LNCaP clone FGC (cell line): ENCODE data around the gene SCART1.
"Not testable (repeated sequence)": the region's sequence is repeated elsewhere in the genome, so short reads cannot be mapped to it uniquely, and the experiment has no call there.

Experiments
- DNase-seq: peaks from one replicate; pipeline ENCODE4 v3.0.0-alpha.2; 2011; ENCODE audit warnings: low read depth
- H3K4me3 ChIP-seq: 2 replicates; pipeline ENCODE4 v1.5.1; 2011; ENCODE audit warnings: mild to moderate bottlenecking, low read depth, low read length, control low read depth
- TF ChIP-seq, protein P1 (sequence below): IDR thresholded peaks from 2 replicates; pipeline ENCODE4 v1.5.1; 2012; ENCODE audit warnings: mild to moderate bottlenecking; ENCODE audit not compliant: control insufficient read depth, insufficient read depth; ENCODE audit errors: extremely low read depth

SCART1 gene

DNA sequence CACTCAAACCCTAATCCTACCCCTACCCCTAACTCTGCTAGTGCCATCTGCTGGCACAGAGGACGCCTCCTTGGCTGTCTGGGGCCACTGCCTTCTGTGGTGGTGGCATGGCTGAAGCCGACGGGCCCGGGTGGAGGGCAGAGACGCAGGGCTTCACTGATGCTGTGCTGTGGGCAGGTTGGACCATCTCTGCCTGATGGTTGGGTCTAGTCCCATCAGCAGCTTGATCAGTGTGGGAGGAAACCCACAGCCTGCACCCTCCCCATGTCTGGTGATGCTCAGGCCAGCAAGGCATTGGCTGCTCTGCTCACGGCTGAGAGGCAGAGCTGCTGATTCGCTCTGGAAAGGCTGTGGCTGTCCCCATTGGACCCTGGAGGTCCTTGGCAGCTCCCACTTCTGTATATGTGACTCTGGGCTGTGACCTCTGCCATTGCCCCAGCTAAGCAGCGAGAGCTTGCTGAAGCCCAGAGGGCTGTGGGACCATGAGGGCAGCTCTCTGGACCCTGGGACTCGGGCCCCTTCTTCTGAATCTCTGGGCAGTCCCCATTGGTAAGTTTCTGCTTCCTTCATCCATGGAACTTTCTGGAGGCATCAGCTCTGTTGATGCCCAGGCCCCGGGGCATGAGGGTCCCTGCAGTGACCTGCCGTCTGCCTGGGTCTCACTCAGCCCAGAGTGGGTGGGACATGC, at the start of gene SCART1:
TSS of gene SCART1 (plus strand) at position 430 of the 688 bp plus-strand sequence. CDS start at position 483, 53 bp downstream.
- DNase-seq, result no peak
- no peak within 1 kb of the TSS for H3K4me3 ChIP-seq
- TF ChIP-seq, protein P1, sequence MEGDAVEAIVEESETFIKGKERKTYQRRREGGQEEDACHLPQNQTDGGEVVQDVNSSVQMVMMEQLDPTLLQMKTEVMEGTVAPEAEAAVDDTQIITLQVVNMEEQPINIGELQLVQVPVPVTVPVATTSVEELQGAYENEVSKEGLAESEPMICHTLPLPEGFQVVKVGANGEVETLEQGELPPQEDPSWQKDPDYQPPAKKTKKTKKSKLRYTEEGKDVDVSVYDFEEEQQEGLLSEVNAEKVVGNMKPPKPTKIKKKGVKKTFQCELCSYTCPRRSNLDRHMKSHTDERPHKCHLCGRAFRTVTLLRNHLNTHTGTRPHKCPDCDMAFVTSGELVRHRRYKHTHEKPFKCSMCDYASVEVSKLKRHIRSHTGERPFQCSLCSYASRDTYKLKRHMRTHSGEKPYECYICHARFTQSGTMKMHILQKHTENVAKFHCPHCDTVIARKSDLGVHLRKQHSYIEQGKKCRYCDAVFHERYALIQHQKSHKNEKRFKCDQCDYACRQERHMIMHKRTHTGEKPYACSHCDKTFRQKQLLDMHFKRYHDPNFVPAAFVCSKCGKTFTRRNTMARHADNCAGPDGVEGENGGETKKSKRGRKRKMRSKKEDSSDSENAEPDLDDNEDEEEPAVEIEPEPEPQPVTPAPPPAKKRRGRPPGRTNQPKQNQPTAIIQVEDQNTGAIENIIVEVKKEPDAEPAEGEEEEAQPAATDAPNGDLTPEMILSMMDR, result no peak

DNA sequence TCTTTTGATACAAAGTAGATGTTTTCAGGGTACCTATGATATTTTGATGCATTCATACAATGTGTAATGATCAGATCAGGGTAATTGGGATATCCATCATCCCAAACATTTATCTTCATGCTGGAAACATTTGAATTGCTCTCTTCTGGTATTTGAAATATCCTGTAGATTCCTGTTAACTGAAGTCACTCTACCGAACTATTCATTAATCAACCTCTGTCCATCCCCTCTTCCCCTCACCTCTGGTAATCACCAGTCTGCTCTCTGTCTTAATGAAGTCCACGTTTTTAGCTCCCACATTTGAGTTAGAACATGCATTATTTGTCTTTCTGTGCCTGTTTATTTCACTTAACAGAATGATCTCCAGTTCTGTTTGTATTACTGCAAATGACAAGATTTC, 48.5 kb upstream of the SCART1 start:
- TF ChIP-seq, protein P1, result no peak
- no peak overlapping the region for H3K4me3 ChIP-seq
- DNase-seq, result no peak

DNA sequence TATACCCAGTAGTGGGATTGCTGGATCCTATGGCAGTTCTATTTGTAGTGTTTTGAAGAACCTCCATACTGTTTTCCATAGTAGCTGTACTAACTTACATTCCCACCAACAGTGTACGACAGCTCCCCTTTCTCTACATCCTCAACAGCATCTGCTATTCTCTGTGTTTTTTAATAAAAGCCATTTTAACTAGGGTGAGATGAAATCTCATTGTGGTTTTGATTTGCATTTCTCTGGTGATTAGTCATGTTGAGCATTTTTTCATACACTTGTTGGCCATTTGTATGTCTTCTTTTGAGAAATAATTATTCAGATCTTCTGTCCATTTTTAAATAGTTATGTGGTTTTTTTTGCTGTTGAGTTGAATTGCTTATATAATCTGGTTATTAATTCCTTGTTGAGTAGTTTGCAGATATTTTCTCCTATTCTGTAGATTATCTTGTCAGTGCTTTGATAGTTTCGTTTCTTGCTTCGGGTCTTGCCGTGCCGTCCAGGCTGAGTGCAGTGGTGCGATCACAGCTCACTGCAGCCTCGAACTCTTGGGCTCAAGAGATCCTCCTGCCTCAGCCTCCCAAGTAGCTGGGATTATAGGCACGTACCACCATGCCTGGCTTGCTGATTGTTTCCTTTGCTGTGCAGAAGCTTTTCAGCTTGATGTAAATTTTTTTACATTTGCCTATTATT, 47.8 kb upstream of the SCART1 start:
- H3K4me3 ChIP-seq, result no peak overlapping the region
- DNase-seq, result no peak
- TF ChIP-seq, protein P1, result no peak

DNA sequence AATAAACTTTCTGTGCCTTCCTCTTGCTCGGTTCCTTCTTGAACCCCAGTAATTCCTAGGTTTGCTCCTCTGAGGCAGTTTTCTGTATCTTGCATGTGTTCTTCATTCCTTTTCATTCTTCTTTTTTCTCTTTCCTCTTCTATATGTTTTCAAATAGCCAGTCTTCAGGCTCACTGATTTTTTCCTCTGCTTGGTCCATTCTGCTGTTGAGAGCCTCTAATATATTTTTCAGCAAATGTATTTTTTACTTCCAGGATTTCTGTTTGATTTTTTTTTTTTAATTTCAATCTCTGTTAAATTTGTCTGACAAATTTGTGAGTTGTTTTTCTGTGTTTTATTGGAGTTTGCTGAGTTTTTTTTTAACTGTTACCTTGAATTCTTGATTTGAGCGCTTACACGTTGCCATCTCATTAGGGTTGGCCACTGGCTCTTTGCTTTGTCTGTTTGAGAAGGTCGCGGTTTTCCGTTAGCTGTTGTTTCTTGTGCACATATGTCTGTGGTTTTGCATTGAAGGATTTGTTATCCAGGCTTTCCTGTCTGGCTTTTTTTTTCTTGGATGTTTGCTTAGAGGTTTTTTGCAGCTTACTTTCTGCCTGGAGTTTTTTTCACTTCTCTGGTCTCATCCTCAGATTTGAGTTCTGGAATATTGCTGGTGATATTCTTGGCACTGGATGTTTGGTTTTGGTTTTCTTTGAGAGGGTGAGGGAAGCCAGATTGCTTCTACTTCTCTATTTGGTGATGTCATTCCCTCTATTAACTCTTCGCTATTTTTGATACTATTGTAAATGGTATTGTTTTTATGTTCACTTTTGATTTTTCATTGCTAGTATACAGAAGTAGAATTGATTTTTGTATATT, 42.0 kb upstream of the SCART1 start:
- TF ChIP-seq, protein P1, result no peak
- no peak overlapping the region for H3K4me3 ChIP-seq
- DNase-seq, result no peak

DNA sequence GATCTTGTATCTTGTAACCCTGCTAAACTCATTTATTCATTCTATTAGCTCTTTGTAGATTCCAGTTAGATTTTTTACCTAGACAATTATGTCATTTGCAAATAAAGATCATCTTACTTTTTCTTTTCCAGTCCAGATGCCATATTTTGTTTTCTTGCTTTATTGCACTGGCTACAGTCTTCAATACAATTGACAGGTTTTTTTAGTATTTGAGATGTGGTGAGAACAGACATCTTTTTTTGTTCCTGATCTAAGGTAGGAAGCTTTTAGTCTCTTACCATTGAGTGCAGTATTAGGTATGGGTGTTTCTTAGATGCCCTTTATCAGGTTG, 41.4 kb upstream of the SCART1 start:
- DNase-seq, result no peak
- H3K4me3 ChIP-seq, result no peak overlapping the region
- TF ChIP-seq, protein P1, result no peak

DNA sequence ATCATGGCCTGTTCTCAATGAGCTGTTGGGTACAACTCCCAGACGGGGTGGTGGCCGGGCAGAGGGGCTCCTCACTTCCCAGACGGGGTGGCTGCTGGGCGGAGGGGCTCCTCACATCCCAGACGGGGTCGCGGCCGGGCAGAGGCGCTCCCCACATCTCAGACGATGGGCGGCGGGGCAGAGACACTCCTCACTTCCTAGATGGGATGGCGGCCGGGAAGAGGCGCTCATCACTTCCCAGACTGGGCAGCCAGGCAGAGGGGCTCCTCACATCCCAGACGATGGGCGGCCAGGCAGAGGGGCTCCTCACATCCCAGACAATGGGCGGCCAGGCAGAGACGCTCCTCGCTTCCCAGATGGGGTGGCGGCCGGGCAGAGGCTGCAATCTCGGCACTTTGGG, 39.3 kb upstream of the SCART1 start:
- H3K4me3 ChIP-seq, DNase-seq: not testable (repeated sequence)

DNA sequence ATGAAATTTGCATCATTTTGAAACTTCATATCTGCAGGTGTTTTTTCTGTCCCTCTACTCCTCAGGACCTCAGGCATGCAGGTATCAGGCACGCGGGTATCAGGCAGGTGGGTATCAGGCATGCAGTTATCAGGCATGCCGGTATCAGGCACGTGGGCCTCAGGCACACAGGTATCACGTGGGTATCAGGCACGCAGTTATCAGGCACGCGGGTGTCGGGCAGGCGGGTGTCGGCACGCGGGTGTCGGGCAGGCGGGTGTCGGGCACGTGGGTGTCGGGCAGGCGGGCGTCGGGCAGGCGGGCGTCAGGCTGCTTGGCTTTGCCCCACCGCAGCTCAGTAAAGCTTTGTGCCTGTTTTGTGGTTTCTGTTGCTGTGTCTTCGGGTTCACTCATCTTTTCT, 38.0 kb upstream of the SCART1 start:
- DNase-seq, result no peak

More for the DNA sequence above, 38.0 kb upstream of the SCART1 start:
- H3K4me3 ChIP-seq, result no peak overlapping the region
- TF ChIP-seq, protein P1, result no peak
